ENCODE data around the gene CLCA4.
A peak's percentile ranks its signal among the peaks of the same experiment; 100 is the strongest.

CLCA4 gene

DNA sequence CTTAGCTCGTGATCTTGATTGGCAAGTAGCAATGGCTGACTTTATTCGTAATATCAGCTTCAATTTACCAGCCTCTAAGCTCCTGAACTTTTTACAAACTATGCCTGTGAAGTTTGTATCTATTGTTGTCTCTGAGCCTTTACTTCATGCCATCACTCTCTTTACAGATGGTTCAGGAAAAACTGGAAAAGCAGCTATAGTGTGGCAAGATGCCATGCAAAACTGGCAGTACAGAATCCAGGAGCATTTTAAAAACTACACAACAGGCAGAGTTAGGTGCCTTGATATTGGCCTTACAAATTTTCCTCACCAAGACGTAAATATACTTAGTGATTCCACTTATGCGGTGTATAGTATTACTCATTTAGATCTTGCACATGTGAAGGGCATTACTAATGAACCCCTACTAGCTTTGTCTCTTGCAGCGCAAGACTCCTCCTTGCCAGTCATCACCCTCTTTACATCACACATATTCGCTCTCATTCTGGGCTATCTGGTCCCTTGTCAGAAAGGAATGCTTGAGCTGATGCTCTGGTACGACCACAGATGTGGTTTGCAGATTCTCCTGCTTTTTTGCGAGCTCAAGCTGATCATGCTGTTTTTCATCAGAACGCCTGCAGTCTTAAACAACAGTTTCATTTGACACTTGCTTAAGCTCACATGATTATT is 41.8 kb upstream of the CLCA4 start:
- no peak overlapping the region for H4K12ac ChIP-seq (ENCODE audit: low read depth, low read length)
- no peak overlapping the region for H3K23ac ChIP-seq (ENCODE audit: low read length)
- H2BK12ac ChIP-seq (ENCODE audit: low read length): no peak overlapping the region
- no peak overlapping the region for H3K18ac ChIP-seq (ENCODE audit: low read length)
- H3K27me3 ChIP-seq (ENCODE audit: insufficient read depth, low read length): no peaks in the 10 kb centered on the region
- H3K9ac ChIP-seq (ENCODE audit: low read length): no peak overlapping the region
- no peaks in the 10 kb centered on the region for H3K9me3 ChIP-seq (ENCODE audit: insufficient read depth, low read depth, low read length)
- no peak overlapping the region for H2AK5ac ChIP-seq (ENCODE audit: low read length)
- no peak overlapping the region for H2BK5ac ChIP-seq (ENCODE audit: low read depth, low read length, poor library complexity)
- H3K4me1 ChIP-seq (ENCODE audit: control insufficient read depth in 1 of 2, insufficient read depth in 2 of 2, low read length in 2 of 2): peaks cover 13% of the 10 kb centered on the region in 2 experiments
- H2AFZ ChIP-seq (ENCODE audit: insufficient read depth, low read length, poor library complexity): no peak overlapping the region
- no peak overlapping the region for H2BK120ac ChIP-seq (ENCODE audit: insufficient read depth, low read length, poor library complexity)
- no peak overlapping the region for H3K4me2 ChIP-seq (ENCODE audit: low read length)
- H4K8ac ChIP-seq (ENCODE audit: low read depth, low read length): no peak overlapping the region
- no peak for DNase-seq
- no peak overlapping the region for H3K4ac ChIP-seq (ENCODE audit: low read depth, low read length)
- no CpG with 5 or more reads among the region's 9 CpGs for WGBS (ENCODE audit: extremely low coverage, insufficient coverage, insufficient read length)
- H3K36me3 ChIP-seq (ENCODE audit: control insufficient read depth in 1 of 2, insufficient read depth in 2 of 2, low read length in 2 of 2): no peaks in the 10 kb centered on the region
- H3K4me3 ChIP-seq (ENCODE audit: low read depth, low read length): no peak overlapping the region
- H3K79me2 ChIP-seq (ENCODE audit: control insufficient read depth, insufficient read depth, low read length, poor library complexity): peaks cover 2% of the 10 kb centered on the region
- H4K91ac ChIP-seq (ENCODE audit: low read depth, low read length): no peak overlapping the region
- H3K79me1 ChIP-seq (ENCODE audit: low read length): peaks cover 18% of the 10 kb centered on the region
- H3K14ac ChIP-seq (ENCODE audit: low read length): no peak overlapping the region
- no peak overlapping the region for H3K27ac ChIP-seq (ENCODE audit: low read depth, low read length)

GRCh38 chr1:86505564-86505902 is 41.3 kb upstream of the CLCA4 start:
- H4K91ac ChIP-seq (ENCODE audit: low read depth, low read length): no peak overlapping the region
- H3K9ac ChIP-seq (ENCODE audit: low read length): no peak overlapping the region
- no peak overlapping the region for H2AK5ac ChIP-seq (ENCODE audit: low read length)
- H3K79me2 ChIP-seq (ENCODE audit: control insufficient read depth, insufficient read depth, low read length, poor library complexity): peaks cover 2% of the 10 kb centered on the region
- H4K8ac ChIP-seq (ENCODE audit: low read depth, low read length): no peak overlapping the region
- H3K27me3 ChIP-seq (ENCODE audit: insufficient read depth, low read length): no peaks in the 10 kb centered on the region
- H2BK12ac ChIP-seq (ENCODE audit: low read length): no peak overlapping the region
- H3K14ac ChIP-seq (ENCODE audit: low read length): no peak overlapping the region
- no peak overlapping the region for H3K27ac ChIP-seq (ENCODE audit: low read depth, low read length)
- H2AFZ ChIP-seq (ENCODE audit: insufficient read depth, low read length, poor library complexity): no peak overlapping the region
- H3K23ac ChIP-seq (ENCODE audit: low read length): no peak overlapping the region
- DNase-seq: no peak
- no peak overlapping the region for H3K4me3 ChIP-seq (ENCODE audit: low read depth, low read length)
- H2BK5ac ChIP-seq (ENCODE audit: low read depth, low read length, poor library complexity): no peak overlapping the region
- H3K36me3 ChIP-seq (ENCODE audit: control insufficient read depth in 1 of 2, insufficient read depth in 2 of 2, low read length in 2 of 2): no peaks in the 10 kb centered on the region
- no peak overlapping the region for H3K4me2 ChIP-seq (ENCODE audit: low read length)
- H3K4ac ChIP-seq (ENCODE audit: low read depth, low read length): no peak overlapping the region
- H4K12ac ChIP-seq (ENCODE audit: low read depth, low read length): no peak overlapping the region
- H2BK120ac ChIP-seq (ENCODE audit: insufficient read depth, low read length, poor library complexity): no peak overlapping the region
- H3K79me1 ChIP-seq (ENCODE audit: low read length): peaks cover 18% of the 10 kb centered on the region
- H3K4me1 ChIP-seq (ENCODE audit: control insufficient read depth in 1 of 2, insufficient read depth in 2 of 2, low read length in 2 of 2): peaks cover 13% of the 10 kb centered on the region in 2 experiments
- no peak overlapping the region for H3K18ac ChIP-seq (ENCODE audit: low read length)
- H3K9me3 ChIP-seq (ENCODE audit: insufficient read depth, low read depth, low read length): no peaks in the 10 kb centered on the region
- no CpG with 5 or more reads among the region's 4 CpGs for WGBS (ENCODE audit: extremely low coverage, insufficient coverage, insufficient read length)

GRCh38 chr1:86507935-86508582 is 38.8 kb upstream of the CLCA4 start:
- H3K4me1 ChIP-seq (ENCODE audit: control insufficient read depth in 1 of 2, insufficient read depth in 2 of 2, low read length in 2 of 2): peaks cover 8% of the 10 kb centered on the region in 2 experiments
- no peak overlapping the region for H2BK5ac ChIP-seq (ENCODE audit: low read depth, low read length, poor library complexity)
- no peak overlapping the region for H2BK120ac ChIP-seq (ENCODE audit: insufficient read depth, low read length, poor library complexity)
- H3K27me3 ChIP-seq (ENCODE audit: insufficient read depth, low read length): no peaks in the 10 kb centered on the region
- no peaks in the 10 kb centered on the region for H3K36me3 ChIP-seq (ENCODE audit: control insufficient read depth in 1 of 2, insufficient read depth in 2 of 2, low read length in 2 of 2)
- no peak overlapping the region for H3K4me2 ChIP-seq (ENCODE audit: low read length)
- no CpG with 5 or more reads among the region's 13 CpGs for WGBS (ENCODE audit: extremely low coverage, insufficient coverage, insufficient read length)
- no peak overlapping the region for H3K27ac ChIP-seq (ENCODE audit: low read depth, low read length)
- H3K4ac ChIP-seq (ENCODE audit: low read depth, low read length): no peak overlapping the region
- no peaks in the 10 kb centered on the region for H3K9me3 ChIP-seq (ENCODE audit: insufficient read depth, low read depth, low read length)
- H3K4me3 ChIP-seq (ENCODE audit: low read depth, low read length): no peak overlapping the region
- H2AFZ ChIP-seq (ENCODE audit: insufficient read depth, low read length, poor library complexity): no peak overlapping the region
- H3K79me2 ChIP-seq (ENCODE audit: control insufficient read depth, insufficient read depth, low read length, poor library complexity): peaks cover 2% of the 10 kb centered on the region
- no peak overlapping the region for H3K23ac ChIP-seq (ENCODE audit: low read length)
- H4K91ac ChIP-seq (ENCODE audit: low read depth, low read length): no peak overlapping the region
- H2AK5ac ChIP-seq (ENCODE audit: low read length): no peak overlapping the region
- peak in 1 of 2 donors; percentile 39 for DNase-seq
- H3K9ac ChIP-seq (ENCODE audit: low read length): no peak overlapping the region
- H2BK12ac ChIP-seq (ENCODE audit: low read length): no peak overlapping the region
- no peak overlapping the region for H3K18ac ChIP-seq (ENCODE audit: low read length)
- no peak overlapping the region for H3K14ac ChIP-seq (ENCODE audit: low read length)
- H3K79me1 ChIP-seq (ENCODE audit: low read length): peaks cover 11% of the 10 kb centered on the region
- H4K8ac ChIP-seq (ENCODE audit: low read depth, low read length): no peak overlapping the region
- no peak overlapping the region for H4K12ac ChIP-seq (ENCODE audit: low read depth, low read length)

- DNase-seq: peak in 1 of 2 donors; percentile 74
- H3K4me3 ChIP-seq (ENCODE audit: low read depth, low read length): no peak overlapping the region
- no CpG with 5 or more reads among the region's 2 CpGs for WGBS (ENCODE audit: extremely low coverage, insufficient coverage, insufficient read length)
- no peaks in the 10 kb centered on the region for H3K27me3 ChIP-seq (ENCODE audit: insufficient read depth, low read length)
- H2AFZ ChIP-seq (ENCODE audit: insufficient read depth, low read length, poor library complexity): no peak overlapping the region
- no peak overlapping the region for H2BK120ac ChIP-seq (ENCODE audit: insufficient read depth, low read length, poor library complexity)
- no peaks in the 10 kb centered on the region for H3K9me3 ChIP-seq (ENCODE audit: insufficient read depth, low read depth, low read length)
- no peak overlapping the region for H4K91ac ChIP-seq (ENCODE audit: low read depth, low read length)
- no peak overlapping the region for H3K18ac ChIP-seq (ENCODE audit: low read length)
- H3K27ac ChIP-seq (ENCODE audit: low read depth, low read length): no peak overlapping the region
- H2BK5ac ChIP-seq (ENCODE audit: low read depth, low read length, poor library complexity): no peak overlapping the region
- peaks cover 6% of the 10 kb centered on the region for H3K79me1 ChIP-seq (ENCODE audit: low read length)
- H3K14ac ChIP-seq (ENCODE audit: low read length): no peak overlapping the region
- H3K9ac ChIP-seq (ENCODE audit: low read length): no peak overlapping the region
- no peaks in the 10 kb centered on the region for H3K36me3 ChIP-seq (ENCODE audit: control insufficient read depth in 1 of 2, insufficient read depth in 2 of 2, low read length in 2 of 2)
- peaks cover 3% of the 10 kb centered on the region in 2 experiments for H3K4me1 ChIP-seq (ENCODE audit: control insufficient read depth in 1 of 2, insufficient read depth in 2 of 2, low read length in 2 of 2)
- H3K79me2 ChIP-seq (ENCODE audit: control insufficient read depth, insufficient read depth, low read length, poor library complexity): peaks cover under 1% of the 10 kb centered on the region
- H4K12ac ChIP-seq (ENCODE audit: low read depth, low read length): no peak overlapping the region
- no peak overlapping the region for H3K4ac ChIP-seq (ENCODE audit: low read depth, low read length)
- no peak overlapping the region for H2BK12ac ChIP-seq (ENCODE audit: low read length)
- no peak overlapping the region for H3K23ac ChIP-seq (ENCODE audit: low read length)
- no peak overlapping the region for H2AK5ac ChIP-seq (ENCODE audit: low read length)
- no peak overlapping the region for H3K4me2 ChIP-seq (ENCODE audit: low read length)
- H4K8ac ChIP-seq (ENCODE audit: low read depth, low read length): no peak overlapping the region
Measured at GRCh38 chr1:86508583-86508969, 38.3 kb upstream of the CLCA4 start.

All from trophoblast cell (in vitro differentiated cells and primary cell).